HepG2 (cell line): ENCODE data around the gene PRDX5. TPM values are rescaled to one million over a fixed set of nuclear protein-coding genes. Genes with fewer than 3 reads are reported as not detected.

Experiments used
- ELF1 ChIP-seq: sonication (generic); formaldehyde crosslinking; IDR thresholded peaks from 2 replicates; pipeline ENCODE4 v1.4.0; 2020; ENCODE audit warnings: missing genetic modification reagents
- MZF1 ChIP-seq: sonication (generic); formaldehyde crosslinking; IDR thresholded peaks from 2 replicates; pipeline ENCODE4 v1.8.1; 2023; ENCODE audit warnings: mild to moderate bottlenecking, missing genetic modification reagents, borderline replicate concordance
- NR2F1 ChIP-seq, 2 experiments: fragments of 450-650 bp in 1 of 2; formaldehyde crosslinking in 1 of 2; IDR thresholded peaks; 2 replicates each; pipeline versions ENCODE4 v1.5.0 to v1.6.1; 2016 to 2020; ENCODE audit warnings: mild to moderate bottlenecking in 1 of 2, missing compliant biosample characterization in 1 of 2, missing genetic modification reagents in 1 of 2, moderate library complexity in 1 of 2
- PAXIP1 ChIP-seq: sonication (generic); formaldehyde crosslinking; conservative IDR thresholded peaks from 2 replicates; pipeline ENCODE4 v1.4.0; 2020; ENCODE audit warnings: mild to moderate bottlenecking, missing genetic modification reagents, moderate library complexity
- TFAP4 ChIP-seq: sonication (generic); IDR thresholded peaks from 2 replicates; pipeline ENCODE4 v1.6.1; 2016; ENCODE audit warnings: low read depth, borderline replicate concordance
- ZC3H4 ChIP-seq: sonication (generic); formaldehyde crosslinking; IDR thresholded peaks from 2 replicates; pipeline ENCODE4 v1.4.0; 2020; ENCODE audit warnings: missing genetic modification reagents, borderline replicate concordance
- ZFAT ChIP-seq: sonication (generic); formaldehyde crosslinking; conservative IDR thresholded peaks from 2 replicates; pipeline ENCODE4 v1.8.1; 2023; ENCODE audit warnings: missing genetic modification reagents, inconsistent platforms
- ZMAT3 ChIP-seq: sonication (generic); formaldehyde crosslinking; conservative IDR thresholded peaks from 2 replicates; pipeline ENCODE4 v1.7.0; 2021; ENCODE audit warnings: missing genetic modification reagents
- ZSCAN25 ChIP-seq: sonication (generic); formaldehyde crosslinking; IDR thresholded peaks from 2 replicates; pipeline ENCODE4 v1.8.0; 2022; ENCODE audit warnings: mild to moderate bottlenecking, missing genetic modification reagents
- polyA plus RNA-seq, 8 experiments: library from polyadenylated mRNA; depleted of rRNA in 3 of 8; stranded (reverse) in 7 of 8; unstranded in 1 of 8; fragments of >200 nt; fragmentation: Illumina TruSeq in 4 of 8; extraction: Trizol in 4 of 8; gene quantifications; 2 replicates each; pipeline versions ENCODE4 v1.2.1 to v1.2.3, GENCODE V29; 2011 to 2016; ENCODE audit warnings: low read depth in 4 of 8, missing spikeins in 1 of 8, mixed read lengths in 1 of 8; ENCODE audit not compliant: insufficient read depth in 1 of 8
- total RNA-seq, 5 experiments: library from RNA; depleted of rRNA; stranded (reverse); fragments of >200 nt; fragmentation: Illumina TruSeq; extraction: Trizol; gene quantifications; 2 replicates each; pipeline ENCODE4 v1.2.3, GENCODE V29; 2016; ENCODE audit warnings: low read depth in 1 of 5
- TF ChIP-seq, protein P1 (sequence below): sonication (generic); formaldehyde crosslinking; IDR thresholded peaks from 2 replicates; pipeline ENCODE4 v1.8.0; 2022; ENCODE audit warnings: low read depth, missing genetic modification reagents
- TF ChIP-seq, protein P2 (sequence below): sonication (generic); formaldehyde crosslinking; IDR thresholded peaks from 2 replicates; pipeline ENCODE4 v1.5.0; 2020; ENCODE audit warnings: missing genetic modification reagents
- TF ChIP-seq, protein P3 (sequence below): sonication (generic); formaldehyde crosslinking; IDR thresholded peaks from 2 replicates; pipeline ENCODE4 v1.5.0; 2020; ENCODE audit warnings: mild to moderate bottlenecking, missing genetic modification reagents, borderline replicate concordance
- TF ChIP-seq, protein P4 (sequence below): sonication (generic); formaldehyde crosslinking; IDR thresholded peaks from 2 replicates; pipeline ENCODE4 v1.9.0; 2022; ENCODE audit warnings: missing genetic modification reagents, mild to moderate bottlenecking, borderline replicate concordance

The PRDX5 gene
- total and polyA plus RNA-seq, 2 of the 13 experiments (the other 11 are each of a cell fraction or from before 2014, with no cell fraction given), result 215 to 311 TPM

GRCh38 chr11:64304316-64305072 lies 13.4 kb upstream of the PRDX5 start (continued):
- TF ChIP-seq, protein P1, sequence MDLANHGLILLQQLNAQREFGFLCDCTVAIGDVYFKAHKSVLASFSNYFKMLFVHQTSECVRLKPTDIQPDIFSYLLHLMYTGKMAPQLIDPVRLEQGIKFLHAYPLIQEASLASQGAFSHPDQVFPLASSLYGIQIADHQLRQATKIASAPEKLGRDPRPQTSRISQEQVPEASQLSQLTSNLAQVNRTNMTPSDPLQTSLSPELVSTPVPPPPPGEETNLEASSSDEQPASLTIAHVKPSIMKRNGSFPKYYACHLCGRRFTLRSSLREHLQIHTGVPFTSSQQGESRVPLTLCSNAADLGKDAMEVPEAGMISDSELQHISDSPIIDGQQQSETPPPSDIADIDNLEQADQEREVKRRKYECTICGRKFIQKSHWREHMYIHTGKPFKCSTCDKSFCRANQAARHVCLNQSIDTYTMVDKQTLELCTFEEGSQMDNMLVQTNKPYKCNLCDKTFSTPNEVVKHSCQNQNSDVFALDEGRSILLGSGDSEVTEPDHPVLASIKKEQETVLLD (CRISPR knock-in tag), result no peak
- TF ChIP-seq ZMAT3 (CRISPR knock-in tag) (no peak; the same call in 1 of the 2 replicates), NR2F1 (CRISPR knock-in tag; IDR thresholded peaks at IDR 0.05) (0 out of 4 replicates have a peak, but pooled peaks of 1 of the 2 experiments have one; percentile 11), PAXIP1 (CRISPR knock-in tag) (0 out of 2 replicates have a peak, but pooled peaks have one; percentile 19), ZSCAN25 (CRISPR knock-in tag) (peak; percentile 60; the same call in 1 of the 2 replicates), TFAP4 (peak; percentile 23; the same call in 1 of the 2 replicates), MZF1 (CRISPR knock-in tag) (no peak), ZFAT (no peak), ELF1 (peak; percentile 44; the same call in 1 of the 2 replicates), ZC3H4 (CRISPR knock-in tag) (peak; percentile 36; the same call in 1 of the 2 replicates)
- TF ChIP-seq, protein P2, sequence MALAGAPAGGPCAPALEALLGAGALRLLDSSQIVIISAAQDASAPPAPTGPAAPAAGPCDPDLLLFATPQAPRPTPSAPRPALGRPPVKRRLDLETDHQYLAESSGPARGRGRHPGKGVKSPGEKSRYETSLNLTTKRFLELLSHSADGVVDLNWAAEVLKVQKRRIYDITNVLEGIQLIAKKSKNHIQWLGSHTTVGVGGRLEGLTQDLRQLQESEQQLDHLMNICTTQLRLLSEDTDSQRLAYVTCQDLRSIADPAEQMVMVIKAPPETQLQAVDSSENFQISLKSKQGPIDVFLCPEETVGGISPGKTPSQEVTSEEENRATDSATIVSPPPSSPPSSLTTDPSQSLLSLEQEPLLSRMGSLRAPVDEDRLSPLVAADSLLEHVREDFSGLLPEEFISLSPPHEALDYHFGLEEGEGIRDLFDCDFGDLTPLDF (CRISPR knock-in tag), result 0 out of 2 replicates have a peak, but pooled peaks have one; percentile 6
- TF ChIP-seq, protein P3, sequence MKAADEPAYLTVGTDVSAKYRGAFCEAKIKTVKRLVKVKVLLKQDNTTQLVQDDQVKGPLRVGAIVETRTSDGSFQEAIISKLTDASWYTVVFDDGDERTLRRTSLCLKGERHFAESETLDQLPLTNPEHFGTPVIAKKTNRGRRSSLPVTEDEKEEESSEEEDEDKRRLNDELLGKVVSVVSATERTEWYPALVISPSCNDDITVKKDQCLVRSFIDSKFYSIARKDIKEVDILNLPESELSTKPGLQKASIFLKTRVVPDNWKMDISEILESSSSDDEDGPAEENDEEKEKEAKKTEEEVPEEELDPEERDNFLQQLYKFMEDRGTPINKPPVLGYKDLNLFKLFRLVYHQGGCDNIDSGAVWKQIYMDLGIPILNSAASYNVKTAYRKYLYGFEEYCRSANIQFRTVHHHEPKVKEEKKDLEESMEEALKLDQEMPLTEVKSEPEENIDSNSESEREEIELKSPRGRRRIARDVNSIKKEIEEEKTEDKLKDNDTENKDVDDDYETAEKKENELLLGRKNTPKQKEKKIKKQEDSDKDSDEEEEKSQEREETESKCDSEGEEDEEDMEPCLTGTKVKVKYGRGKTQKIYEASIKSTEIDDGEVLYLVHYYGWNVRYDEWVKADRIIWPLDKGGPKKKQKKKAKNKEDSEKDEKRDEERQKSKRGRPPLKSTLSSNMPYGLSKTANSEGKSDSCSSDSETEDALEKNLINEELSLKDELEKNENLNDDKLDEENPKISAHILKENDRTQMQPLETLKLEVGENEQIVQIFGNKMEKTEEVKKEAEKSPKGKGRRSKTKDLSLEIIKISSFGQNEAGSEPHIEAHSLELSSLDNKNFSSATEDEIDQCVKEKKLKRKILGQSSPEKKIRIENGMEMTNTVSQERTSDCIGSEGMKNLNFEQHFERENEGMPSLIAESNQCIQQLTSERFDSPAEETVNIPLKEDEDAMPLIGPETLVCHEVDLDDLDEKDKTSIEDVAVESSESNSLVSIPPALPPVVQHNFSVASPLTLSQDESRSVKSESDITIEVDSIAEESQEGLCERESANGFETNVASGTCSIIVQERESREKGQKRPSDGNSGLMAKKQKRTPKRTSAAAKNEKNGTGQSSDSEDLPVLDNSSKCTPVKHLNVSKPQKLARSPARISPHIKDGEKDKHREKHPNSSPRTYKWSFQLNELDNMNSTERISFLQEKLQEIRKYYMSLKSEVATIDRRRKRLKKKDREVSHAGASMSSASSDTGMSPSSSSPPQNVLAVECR (CRISPR knock-in tag), result peak; percentile 57; the same call in 1 of the 2 replicates
- TF ChIP-seq, protein P4, sequence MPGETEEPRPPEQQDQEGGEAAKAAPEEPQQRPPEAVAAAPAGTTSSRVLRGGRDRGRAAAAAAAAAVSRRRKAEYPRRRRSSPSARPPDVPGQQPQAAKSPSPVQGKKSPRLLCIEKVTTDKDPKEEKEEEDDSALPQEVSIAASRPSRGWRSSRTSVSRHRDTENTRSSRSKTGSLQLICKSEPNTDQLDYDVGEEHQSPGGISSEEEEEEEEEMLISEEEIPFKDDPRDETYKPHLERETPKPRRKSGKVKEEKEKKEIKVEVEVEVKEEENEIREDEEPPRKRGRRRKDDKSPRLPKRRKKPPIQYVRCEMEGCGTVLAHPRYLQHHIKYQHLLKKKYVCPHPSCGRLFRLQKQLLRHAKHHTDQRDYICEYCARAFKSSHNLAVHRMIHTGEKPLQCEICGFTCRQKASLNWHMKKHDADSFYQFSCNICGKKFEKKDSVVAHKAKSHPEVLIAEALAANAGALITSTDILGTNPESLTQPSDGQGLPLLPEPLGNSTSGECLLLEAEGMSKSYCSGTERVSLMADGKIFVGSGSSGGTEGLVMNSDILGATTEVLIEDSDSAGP (CRISPR knock-in tag), result peak; percentile 50; the same call in 1 of the 2 replicates
